Measurements from ENCODE around the gene ACVR1.
"Not testable (repeated sequence)": the region's sequence is repeated elsewhere in the genome, so short reads cannot be mapped to it uniquely, and the experiment has no call there.

Gene ACVR1

GRCh38 chr2:157747695-157748370, 128.3 kb downstream of the ACVR1 start:
- DNase-seq, result no peak

GRCh38 chr2:157747280-157747679, 128.8 kb downstream of the ACVR1 start:
- DNase-seq, result no peak

DNA sequence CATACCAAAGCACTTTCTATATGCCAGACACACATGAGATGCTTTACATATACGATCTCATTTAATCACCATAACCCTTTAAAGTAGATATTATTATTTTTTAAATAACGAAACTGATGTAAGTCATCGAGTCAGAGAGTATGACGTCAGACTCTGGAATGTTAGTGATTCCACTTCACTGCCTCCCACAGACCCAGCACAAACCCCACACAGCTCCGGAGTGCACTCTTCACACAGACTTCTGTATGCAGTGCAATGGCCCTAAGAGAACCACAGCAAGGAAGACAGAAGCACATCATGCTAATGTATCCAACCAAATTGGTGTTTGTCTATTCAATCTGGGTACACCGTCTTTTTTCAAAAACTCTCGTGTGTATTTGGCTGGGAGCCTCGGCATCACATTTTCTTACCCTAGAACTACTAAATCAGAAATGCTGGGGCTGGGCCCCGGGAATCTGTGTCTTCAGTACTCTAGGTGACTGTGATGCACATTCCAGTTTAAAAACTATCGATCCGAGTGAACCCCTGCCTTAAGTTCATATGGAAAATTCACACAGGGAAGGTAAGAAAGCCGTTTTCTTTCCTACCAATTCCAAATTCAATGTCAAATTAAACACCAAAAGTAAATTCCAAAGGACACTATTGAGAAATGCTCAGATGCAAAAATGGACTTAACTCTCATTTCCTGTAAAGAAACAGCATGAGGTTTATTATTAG, 129.7 kb downstream of the ACVR1 start:
- no peak for DNase-seq

GRCh38 chr2:157744571-157745076, 131.5 kb downstream of the ACVR1 start:
- DNase-seq, result no peak

GRCh38 chr2:157743051-157743450, 133.1 kb downstream of the ACVR1 start:
- DNase-seq, result no peak

DNA sequence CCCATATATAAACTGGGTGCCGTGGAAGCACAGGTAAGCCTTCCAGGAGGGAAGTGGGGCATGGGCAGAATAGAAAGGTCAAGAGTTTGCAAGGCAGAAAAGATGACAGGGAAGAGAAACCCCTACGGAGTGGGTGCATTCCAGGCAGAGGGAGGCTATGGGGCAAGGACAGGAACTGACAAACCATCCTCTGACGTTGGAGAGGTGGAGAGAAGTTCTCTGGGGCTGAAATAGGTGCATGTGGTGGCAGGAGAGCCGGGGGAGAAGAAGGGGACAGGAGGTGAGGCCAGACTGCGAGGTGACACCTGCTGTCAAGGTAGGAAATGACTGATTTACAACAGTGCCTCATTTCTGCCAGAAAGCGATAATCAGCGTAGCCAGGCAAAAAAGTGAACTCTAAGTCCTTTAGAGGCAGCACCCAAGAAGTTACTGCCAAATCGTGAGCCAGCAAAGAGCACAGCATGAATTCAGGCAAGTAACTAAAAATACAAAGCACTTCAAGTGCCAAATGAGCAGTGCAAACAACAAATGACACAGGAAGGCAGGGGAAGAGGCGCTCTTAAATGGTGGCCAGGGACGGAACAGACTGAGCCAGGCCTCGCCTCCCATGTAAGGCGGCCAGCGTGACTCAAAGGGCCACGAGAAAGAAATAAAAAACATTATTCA, 134.2 kb downstream of the ACVR1 start:
- DNase-seq, result peak; percentile 2

- DNase-seq, result no peak
These were observed 138.5 kb downstream of the ACVR1 start for GRCh38 chr2:157737656-157738055.

GRCh38 chr2:157735532-157735931, 140.6 kb downstream of the ACVR1 start:
- DNase-seq, result no peak

DNA sequence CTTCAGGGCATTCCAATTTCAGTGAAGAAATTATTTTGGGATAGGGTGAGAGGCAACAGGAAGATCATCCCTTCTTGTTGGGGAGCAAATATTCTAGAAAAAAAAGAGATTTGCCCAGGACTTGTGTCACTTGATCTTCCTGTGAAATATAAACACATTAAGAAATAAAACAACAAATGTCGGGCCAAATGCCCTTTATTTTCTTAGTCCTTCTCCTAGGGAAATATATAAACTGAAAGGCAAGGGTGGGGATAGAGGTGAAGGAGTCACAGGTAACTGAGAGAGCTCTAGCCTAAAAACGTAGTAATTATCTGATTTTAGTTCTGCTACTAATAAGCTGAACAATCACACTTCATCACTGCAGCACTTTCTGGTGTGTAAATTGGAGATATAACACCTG, 142.9 kb downstream of the ACVR1 start:
- no peak for DNase-seq

DNA sequence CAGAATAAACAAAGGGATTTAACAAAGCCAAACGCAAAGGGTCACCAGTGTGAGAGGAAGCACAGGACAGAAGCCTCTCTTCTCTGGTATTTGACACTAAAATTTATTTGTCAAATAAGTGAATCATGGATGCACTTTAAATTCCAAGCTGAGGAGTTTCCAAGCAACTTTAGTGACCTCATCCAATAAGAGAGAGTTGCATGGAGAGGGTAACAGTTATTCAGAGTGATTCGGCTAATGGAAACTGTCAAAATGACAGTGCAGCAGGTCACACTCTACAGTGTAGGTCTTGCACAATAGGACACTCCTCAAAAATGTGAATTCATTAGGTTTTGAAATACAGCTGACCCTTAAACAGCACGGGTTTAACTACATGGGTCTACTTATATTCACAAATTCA, 143.5 kb downstream of the ACVR1 start:
- DNase-seq, result no peak

DNA sequence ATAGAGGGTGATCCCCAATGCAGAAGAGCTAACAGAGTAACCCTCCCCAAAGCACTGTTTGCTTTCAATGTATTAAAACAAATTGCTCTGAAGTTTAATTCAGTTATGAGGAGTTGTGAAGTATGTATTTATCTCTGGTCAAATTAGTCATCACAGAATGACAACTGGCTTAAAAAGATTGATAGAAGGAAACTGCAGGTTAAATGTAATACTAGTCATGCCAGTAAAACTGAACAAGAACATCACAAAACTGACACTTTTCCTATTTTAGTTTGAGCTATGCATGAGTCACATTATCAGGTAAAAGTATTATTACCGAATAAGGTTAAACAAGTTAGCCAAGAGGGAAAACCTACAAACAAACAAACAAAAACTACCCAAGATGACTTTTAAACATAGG, 148.4 kb downstream of the ACVR1 start:
- no peak for DNase-seq

DNA sequence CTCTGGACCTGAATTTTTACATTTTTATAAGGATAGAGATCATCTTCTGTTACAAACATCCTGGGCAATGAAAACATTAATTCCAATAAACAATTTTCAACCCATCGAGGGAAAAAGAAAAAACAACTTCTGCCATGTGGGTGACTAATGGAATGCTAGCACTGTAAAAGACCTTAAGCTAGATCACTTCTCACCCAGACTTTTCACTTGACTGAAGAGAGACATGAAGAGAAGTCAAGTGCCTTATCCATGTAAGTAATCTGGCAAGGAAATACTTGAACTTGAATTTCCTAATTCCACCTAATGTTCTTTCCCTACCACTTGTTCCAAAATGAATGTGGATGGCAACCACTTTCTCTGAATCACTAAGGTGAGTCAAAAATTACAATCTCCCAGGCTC, 149.2 kb downstream of the ACVR1 start:
- no peak for DNase-seq

- no peak for DNase-seq
These were observed 150.3 kb downstream of the ACVR1 start for GRCh38 chr2:157725846-157726245.

- DNase-seq, result no peak
These were observed 153.4 kb downstream of the ACVR1 start for GRCh38 chr2:157722580-157723234.

DNA sequence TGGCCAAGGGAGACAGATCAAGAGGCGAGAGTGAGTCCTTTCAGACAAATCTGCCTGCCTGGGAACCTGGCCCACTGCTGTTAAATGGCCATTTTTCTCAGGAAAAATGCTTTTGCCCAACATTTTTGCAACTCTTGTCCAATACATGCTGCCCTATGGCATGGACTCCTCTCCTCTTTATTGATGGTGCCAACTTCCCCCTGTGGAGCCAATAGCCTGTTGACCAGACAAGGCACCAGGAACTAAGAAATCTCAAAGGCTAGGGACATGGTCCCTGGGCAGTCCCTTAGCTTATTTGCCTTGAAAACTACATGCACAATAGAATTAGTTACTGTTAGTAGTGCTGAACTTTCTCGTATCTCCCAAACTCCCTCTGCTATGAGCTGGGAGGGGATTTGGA, 155.6 kb downstream of the ACVR1 start:
- DNase-seq, result no peak

DNA sequence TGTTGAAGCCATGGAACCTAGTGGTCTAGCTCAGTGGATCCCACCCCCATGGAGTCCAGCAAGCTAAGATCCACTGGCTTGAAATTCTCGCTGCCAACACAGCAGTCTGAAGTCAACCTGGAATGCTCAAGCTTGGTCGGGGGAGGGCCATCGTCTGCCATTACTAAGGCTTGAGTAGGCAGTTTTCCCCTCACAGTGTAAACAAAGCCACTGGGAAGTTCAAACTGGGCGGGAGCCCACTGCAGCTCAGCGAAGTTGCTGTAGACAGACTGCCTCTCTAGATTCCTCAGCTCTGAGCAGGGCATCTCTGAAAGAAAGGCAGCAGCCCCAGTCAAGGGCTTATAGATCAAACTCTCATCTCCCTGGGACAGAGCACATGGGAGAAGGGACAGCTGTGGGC, 171.5 kb downstream of the ACVR1 start:
- not testable (repeated sequence) for DNase-seq

GRCh38 chr2:157704148-157704547, 172.0 kb downstream of the ACVR1 start:
- not testable (repeated sequence) for DNase-seq

GRCh38 chr2:157699806-157700205, 176.3 kb downstream of the ACVR1 start:
- DNase-seq, result no peak

GRCh38 chr2:157699009-157699408, 177.1 kb downstream of the ACVR1 start:
- DNase-seq, result no peak

DNA sequence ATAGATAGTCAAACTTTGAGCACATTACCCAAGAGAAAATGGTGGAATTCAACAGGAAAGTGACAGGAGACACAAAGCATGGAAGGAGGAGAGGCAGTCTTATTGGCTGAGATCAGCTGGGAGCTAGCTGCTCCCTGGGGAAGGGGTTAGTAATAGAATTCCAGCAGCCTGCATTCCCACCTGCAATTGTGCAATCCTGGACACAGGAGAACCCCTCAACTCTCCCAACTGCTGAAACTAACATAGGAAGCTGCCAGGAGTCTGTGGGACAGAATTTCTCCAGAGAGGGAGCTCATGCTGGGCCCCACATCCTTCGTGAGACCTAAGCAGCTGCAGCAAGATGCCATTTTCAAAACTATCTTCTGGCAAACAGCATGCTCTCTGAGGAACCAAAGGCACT, 177.7 kb downstream of the ACVR1 start:
- no peak for DNase-seq

DNA sequence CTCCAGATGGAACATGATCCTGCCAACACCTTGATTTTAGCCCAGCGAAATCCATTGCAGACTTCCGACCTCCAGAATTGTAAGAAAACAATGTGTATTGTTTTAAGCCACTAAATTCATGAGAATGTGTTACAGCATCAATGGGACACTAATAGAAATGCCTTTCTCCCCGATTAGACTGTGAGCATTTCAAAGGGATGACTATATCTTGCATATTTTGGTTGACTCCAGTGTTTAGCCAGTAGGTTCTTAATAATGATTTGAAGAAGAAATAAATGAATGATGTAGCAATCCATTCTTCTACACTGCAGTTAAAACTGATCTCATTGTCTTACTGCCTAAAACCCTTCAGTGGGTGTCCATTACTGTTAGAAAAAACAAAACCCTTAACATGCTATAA, 180.1 kb downstream of the ACVR1 start:
- no peak for DNase-seq

- DNase-seq, result no peak
These were observed 183.4 kb downstream of the ACVR1 start for GRCh38 chr2:157692768-157693167.

DNA sequence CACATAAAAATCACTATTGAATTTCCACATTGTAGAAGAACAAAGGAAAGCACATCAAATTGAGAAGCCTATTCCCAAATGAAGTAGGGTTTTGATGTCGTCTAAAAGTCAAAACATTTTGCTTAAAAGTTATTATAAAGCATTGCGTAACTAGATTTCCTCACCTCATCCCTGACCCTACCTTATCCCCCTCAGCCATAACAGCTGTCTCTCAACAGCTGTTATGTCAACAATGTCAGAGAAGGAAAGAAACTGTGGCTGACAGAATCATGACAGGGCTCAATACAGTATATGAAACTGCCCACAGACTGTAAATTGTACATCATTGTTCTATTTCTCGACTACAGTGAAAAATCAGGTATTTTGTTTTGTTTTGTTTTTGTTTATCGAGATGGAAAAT, 184.4 kb downstream of the ACVR1 start:
- DNase-seq, result no peak

DNA sequence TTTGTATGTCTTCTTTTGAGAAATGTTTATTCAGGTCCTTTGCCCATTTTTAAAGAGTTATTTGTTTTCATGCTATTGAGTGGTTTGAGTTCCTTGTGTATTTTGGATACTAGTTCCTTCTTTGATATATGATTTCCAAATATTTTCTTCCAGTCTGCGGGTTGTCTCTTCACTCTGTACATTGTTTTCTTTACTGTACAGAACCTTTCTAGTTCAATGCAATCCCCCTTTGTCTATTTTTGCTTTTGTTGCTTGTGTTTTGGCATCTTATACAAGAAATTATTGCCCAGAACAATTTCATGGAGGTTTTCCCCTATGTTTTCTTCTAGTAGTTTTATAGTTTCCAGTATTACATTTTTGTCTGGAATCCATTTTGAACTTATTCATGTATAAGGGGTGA, 185.0 kb downstream of the ACVR1 start:
- DNase-seq, result no peak
